ENCODE data around the gene RBM20. TPM values are rescaled to one million over a fixed set of nuclear protein-coding genes. Genes with fewer than 3 reads are reported as not detected.

The RBM20 gene
- polyA plus RNA-seq, 1 donor (not counting 4 experiments of a cell fraction or from before 2014, with no cell fraction given): 0.01 TPM

DNA sequence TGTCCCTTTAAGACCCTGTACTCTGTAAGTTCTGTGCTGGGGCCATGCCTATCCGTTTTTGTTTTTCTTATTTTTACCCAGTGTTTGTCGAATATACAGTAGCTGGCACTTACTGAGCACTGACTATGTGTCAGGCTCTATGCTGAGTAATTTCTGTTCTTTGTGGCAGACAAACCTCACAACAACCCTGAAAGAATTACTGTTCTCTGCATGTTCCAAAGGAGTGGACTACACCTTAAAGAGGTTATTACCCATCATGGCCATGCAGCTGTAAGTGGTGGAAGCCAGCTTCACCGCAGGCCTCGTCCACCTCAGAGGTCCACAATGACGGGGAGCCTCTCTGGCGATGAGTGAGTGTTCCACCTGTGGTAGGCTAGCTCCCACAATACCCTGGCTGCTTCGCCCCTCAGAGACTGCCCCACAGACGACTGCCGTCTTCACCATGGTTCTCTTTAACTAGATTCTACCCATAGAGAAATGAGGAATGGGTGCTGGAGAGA lies 30.1 kb upstream of the RBM20 start:
- H3K4me3 ChIP-seq (ENCODE audit: control insufficient read depth in 2 of 3, extremely low read depth in 1 of 3, insufficient read depth in 2 of 3, low read depth in 1 of 3, low read length in 3 of 3): no peak overlapping the region
- peaks cover 3% of the 10 kb centered on the region for H3K27me3 ChIP-seq (ENCODE audit: control insufficient read depth, extremely low read depth, insufficient read depth, low read length)
- H3K79me2 ChIP-seq (ENCODE audit: control insufficient read depth, insufficient read depth, low read length): no peaks in the 10 kb centered on the region
- no peaks in the 10 kb centered on the region for H4K20me1 ChIP-seq (ENCODE audit: control insufficient read depth, extremely low read depth, insufficient read depth, low read length)
- no peak overlapping the region for H3K9ac ChIP-seq (ENCODE audit: control insufficient read depth, extremely low read depth, insufficient read depth, low read length)
- H3K9me3 ChIP-seq (ENCODE audit: control insufficient read depth, low read depth, low read length): no peaks in the 10 kb centered on the region
- no peaks in the 10 kb centered on the region for H3K4me1 ChIP-seq (ENCODE audit: control insufficient read depth, extremely low read depth, insufficient read depth, low read length)
- H3K4me2 ChIP-seq (ENCODE audit: control insufficient read depth, extremely low read depth, insufficient read depth, low read depth, low read length): no peak overlapping the region
- FAIRE-seq (no peak), DNase-seq (ENCODE audit: low read depth, low spot score) (no peak)
- dilution Hi-C loops (cut with MboI; ENCODE audit: extremely low pct_ligation_motif_present, low sequenced_read_pairs): no loop called here
- no peak overlapping the region for H3K27ac ChIP-seq (ENCODE audit: control insufficient read depth, insufficient read depth, low read length)
- no peaks in the 10 kb centered on the region for H3K36me3 ChIP-seq (ENCODE audit: control insufficient read depth in 2 of 2, extremely low read depth in 1 of 2, insufficient read depth in 2 of 2, low read length in 2 of 2)
- H2AFZ ChIP-seq (ENCODE audit: control insufficient read depth, low read length): no peak overlapping the region
- TF ChIP-seq EZH2 (IDR thresholded peaks at IDR 0.05; ENCODE audit: low read length): no peak
- TF ChIP-seq, protein P1, sequence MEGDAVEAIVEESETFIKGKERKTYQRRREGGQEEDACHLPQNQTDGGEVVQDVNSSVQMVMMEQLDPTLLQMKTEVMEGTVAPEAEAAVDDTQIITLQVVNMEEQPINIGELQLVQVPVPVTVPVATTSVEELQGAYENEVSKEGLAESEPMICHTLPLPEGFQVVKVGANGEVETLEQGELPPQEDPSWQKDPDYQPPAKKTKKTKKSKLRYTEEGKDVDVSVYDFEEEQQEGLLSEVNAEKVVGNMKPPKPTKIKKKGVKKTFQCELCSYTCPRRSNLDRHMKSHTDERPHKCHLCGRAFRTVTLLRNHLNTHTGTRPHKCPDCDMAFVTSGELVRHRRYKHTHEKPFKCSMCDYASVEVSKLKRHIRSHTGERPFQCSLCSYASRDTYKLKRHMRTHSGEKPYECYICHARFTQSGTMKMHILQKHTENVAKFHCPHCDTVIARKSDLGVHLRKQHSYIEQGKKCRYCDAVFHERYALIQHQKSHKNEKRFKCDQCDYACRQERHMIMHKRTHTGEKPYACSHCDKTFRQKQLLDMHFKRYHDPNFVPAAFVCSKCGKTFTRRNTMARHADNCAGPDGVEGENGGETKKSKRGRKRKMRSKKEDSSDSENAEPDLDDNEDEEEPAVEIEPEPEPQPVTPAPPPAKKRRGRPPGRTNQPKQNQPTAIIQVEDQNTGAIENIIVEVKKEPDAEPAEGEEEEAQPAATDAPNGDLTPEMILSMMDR (optimal IDR thresholded peaks at IDR 0.05 in 1 of 3, IDR thresholded peaks at IDR 0.05 in 1 of 3, conservative IDR thresholded peaks at IDR 0.05 in 1 of 3; ENCODE audit: extremely low read depth in 1 of 3, insufficient read depth in 2 of 3, low read length in 3 of 3): no peak
- H3K9me1 ChIP-seq (ENCODE audit: control insufficient read depth, extremely low read depth, insufficient read depth, low read length): no peaks in the 10 kb centered on the region

DNA sequence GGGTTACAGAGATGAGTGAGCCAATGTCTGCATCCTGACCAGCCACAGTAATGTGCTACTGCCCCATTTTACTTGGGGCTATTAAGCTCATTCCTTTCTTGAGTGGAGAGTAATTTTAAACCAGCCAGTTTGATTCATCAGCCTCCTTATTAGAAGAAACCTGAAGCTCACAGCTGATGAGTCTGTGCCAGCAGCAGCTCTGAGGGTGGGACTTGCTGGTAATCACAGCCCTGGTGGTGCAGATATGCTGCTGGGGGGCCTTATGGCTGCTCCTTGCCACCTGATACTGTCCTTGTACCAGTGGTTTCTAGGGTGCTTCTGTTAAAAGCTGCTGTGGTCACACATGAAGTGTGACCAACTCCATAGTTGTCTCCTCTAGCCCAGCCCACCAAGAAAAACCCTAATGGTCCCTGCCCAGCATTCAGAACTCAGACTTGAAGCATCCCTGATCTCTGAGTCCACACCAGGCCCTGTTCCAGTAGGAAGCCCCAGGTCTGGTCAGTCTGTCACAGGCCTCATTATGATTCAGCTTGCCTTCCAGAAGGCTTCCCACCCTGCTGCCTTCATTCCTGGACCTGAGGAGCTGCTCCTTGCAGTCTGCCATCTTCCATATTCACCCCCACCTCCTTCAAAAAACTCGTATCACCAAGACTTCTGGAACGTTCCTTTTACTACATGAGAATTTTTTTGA lies 28.9 kb upstream of the RBM20 start:
- Histone ChIP-seq H2AFZ (ENCODE audit: control insufficient read depth, low read length) (no peak overlapping the region), H3K27me3 (ENCODE audit: control insufficient read depth, extremely low read depth, insufficient read depth, low read length) (peaks cover 3% of the 10 kb centered on the region)
- dilution Hi-C loops (cut with MboI; ENCODE audit: extremely low pct_ligation_motif_present, low sequenced_read_pairs): no loop called here

More for the DNA sequence above, 28.9 kb upstream of the RBM20 start:
- Histone ChIP-seq H4K20me1 (ENCODE audit: control insufficient read depth, extremely low read depth, insufficient read depth, low read length) (no peaks in the 10 kb centered on the region), H3K9me3 (ENCODE audit: control insufficient read depth, low read depth, low read length) (no peaks in the 10 kb centered on the region), H3K4me3 (ENCODE audit: control insufficient read depth in 2 of 3, extremely low read depth in 1 of 3, insufficient read depth in 2 of 3, low read depth in 1 of 3, low read length in 3 of 3) (no peak overlapping the region), H3K9me1 (ENCODE audit: control insufficient read depth, extremely low read depth, insufficient read depth, low read length) (no peaks in the 10 kb centered on the region), H3K4me2 (ENCODE audit: control insufficient read depth, extremely low read depth, insufficient read depth, low read depth, low read length) (no peak overlapping the region), H3K4me1 (ENCODE audit: control insufficient read depth, extremely low read depth, insufficient read depth, low read length) (no peaks in the 10 kb centered on the region), H3K79me2 (ENCODE audit: control insufficient read depth, insufficient read depth, low read length) (no peaks in the 10 kb centered on the region), H3K36me3 (ENCODE audit: control insufficient read depth in 2 of 2, extremely low read depth in 1 of 2, insufficient read depth in 2 of 2, low read length in 2 of 2) (no peaks in the 10 kb centered on the region), H3K27ac (ENCODE audit: control insufficient read depth, insufficient read depth, low read length) (no peak overlapping the region), H3K9ac (ENCODE audit: control insufficient read depth, extremely low read depth, insufficient read depth, low read length) (no peak overlapping the region)
- FAIRE-seq (no peak), DNase-seq (ENCODE audit: low read depth, low spot score) (no peak)
- no peak for TF ChIP-seq EZH2 (IDR thresholded peaks at IDR 0.05; ENCODE audit: low read length)

Measured in keratinocyte (primary cell).